ENCODE measurements around the gene BICRA.

DNA sequence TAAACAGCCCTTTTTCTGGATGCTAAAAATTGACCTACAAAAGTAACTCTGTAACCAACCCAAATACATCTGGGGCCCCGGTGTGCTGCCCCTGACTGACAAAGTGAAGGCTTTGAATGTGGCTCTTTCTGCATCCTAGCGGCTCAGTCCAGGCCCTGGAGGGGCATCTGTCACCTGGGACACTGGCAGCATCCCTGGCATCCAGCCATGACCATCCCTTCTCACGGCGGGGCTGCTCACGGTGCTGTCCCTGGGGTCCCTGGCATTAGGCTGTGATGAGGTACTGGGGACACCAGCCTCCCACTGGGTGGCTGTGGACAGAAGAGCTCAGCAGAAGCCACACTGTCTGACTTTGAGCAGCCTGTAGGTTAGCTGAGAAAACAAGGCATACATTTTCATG, 34.3 kb downstream of the BICRA start:
- no peak for TF ChIP-seq BACH2 (CRISPR knock-in tag; IDR thresholded peaks at IDR 0.05; ENCODE audit: borderline replicate concordance)
- no peak for TF ChIP-seq ESRRG (CRISPR knock-in tag; IDR thresholded peaks at IDR 0.05)
- TF ChIP-seq TCF4 (CRISPR knock-in tag; IDR thresholded peaks at IDR 0.05; ENCODE audit: borderline replicate concordance): no peak
- no peak for TF ChIP-seq ISL1 (CRISPR knock-in tag; IDR thresholded peaks at IDR 0.05)
- TF ChIP-seq ARNTL (CRISPR knock-in tag; IDR thresholded peaks at IDR 0.05; ENCODE audit: borderline replicate concordance, low read depth): no peak

All from SK-N-SH treated with all-trans-retinoic acid at 6 μM for 48 hours (cell line).